Measurements from ENCODE around the gene NRG2. TPM values are rescaled to one million over a fixed set of nuclear protein-coding genes. Genes with fewer than 3 reads are reported as not detected.
A peak's percentile ranks its signal among the peaks of the same experiment; 100 is the strongest.

The NRG2 gene
- total RNA-seq, 3 donors from 2014 or later (not counting 1 experiment from before 2014, with no cell fraction given), result 0.21 to 0.50 (median 0.40) TPM

- peaks cover 11 to 26% of the 10 kb centered on the region in 2 donors for H3K4me1 Mint-ChIP-seq
- H3K36me3 Mint-ChIP-seq, result no peaks in the 10 kb centered on the region
- no peak overlapping the region for H3K27ac Mint-ChIP-seq
- Histone ChIP-seq H3K27ac (ENCODE audit: low read length) (no peak overlapping the region), H3K27me3 (ENCODE audit: control insufficient read depth, insufficient read depth, low read length) (peaks cover 4% of the 10 kb centered on the region), H3K9me3 (ENCODE audit: control insufficient read depth, insufficient read depth, low read length) (no peaks in the 10 kb centered on the region), H3K4me1 (ENCODE audit: control insufficient read depth, insufficient read depth, low read length) (peaks cover 14% of the 10 kb centered on the region), H3K36me3 (ENCODE audit: control insufficient read depth, insufficient read depth, low read length) (no peaks in the 10 kb centered on the region), H3K4me3 (ENCODE audit: low read length) (no peak overlapping the region)
- H3K9me3 Mint-ChIP-seq, result no peaks in the 10 kb centered on the region
- no peak for TF ChIP-seq CTCF (IDR thresholded peaks at IDR 0.05)
- ATAC-seq (no peak), DNase-seq (no peak)
- H3K27me3 Mint-ChIP-seq (ENCODE audit: low read depth in 2 of 2), result peaks cover 0 to 2% of the 10 kb centered on the region in 2 donors
- WGBS (ENCODE audit: insufficient coverage), result 91% methylated on average over 16 of the region's 18 CpGs
- intact Hi-C loops (cut with micrococcal nuclease), result loop anchor here (5.0 to 10.0 kb wide), 3 partner anchors 59 to 551 kb away; partner anchors contain the start of gene MATR3
- H3K4me3 Mint-ChIP-seq, result peak overlapping the region; percentile 32
Measured at GRCh38 chr5:139845846-139846681, 197.0 kb downstream of the NRG2 start.

GRCh38 chr5:139844472-139845145 is 198.5 kb downstream of the NRG2 start:
- Mint-ChIP-seq H3K27me3 (ENCODE audit: low read depth in 2 of 2) (peaks cover 0 to 2% of the 10 kb centered on the region in 2 donors), H3K4me3 (peak overlapping the region; percentile 21), H3K4me1 (peaks cover 11 to 21% of the 10 kb centered on the region in 2 donors), H3K36me3 (no peaks in the 10 kb centered on the region), H3K27ac (no peak overlapping the region), H3K9me3 (no peaks in the 10 kb centered on the region)
- 48% methylated on average over 18 of the region's 18 CpGs for WGBS (ENCODE audit: insufficient coverage)
- DNase-seq (peak; percentile 63 to 83), ATAC-seq (no peak)
- Histone ChIP-seq H3K27ac (ENCODE audit: low read length) (no peak overlapping the region), H3K36me3 (ENCODE audit: control insufficient read depth, insufficient read depth, low read length) (no peaks in the 10 kb centered on the region), H3K9me3 (ENCODE audit: control insufficient read depth, insufficient read depth, low read length) (no peaks in the 10 kb centered on the region), H3K27me3 (ENCODE audit: control insufficient read depth, insufficient read depth, low read length) (peaks cover 4% of the 10 kb centered on the region), H3K4me1 (ENCODE audit: control insufficient read depth, insufficient read depth, low read length) (peaks cover 14% of the 10 kb centered on the region), H3K4me3 (ENCODE audit: low read length) (no peak overlapping the region)
- peak; percentile 65 for TF ChIP-seq CTCF (IDR thresholded peaks at IDR 0.05)
- intact Hi-C loops (cut with micrococcal nuclease), result loop anchor here (5.0 to 10.0 kb wide), 3 partner anchors 57 to 550 kb away; partner anchors contain the start of gene MATR3

GRCh38 chr5:139843991-139844390 is 199.1 kb downstream of the NRG2 start:
- intact Hi-C loops (cut with micrococcal nuclease), result loop anchor here (10.0 kb wide), 2 partner anchors 209 to 549 kb away; partner anchors contain the start of gene MATR3
- Mint-ChIP-seq H3K36me3 (no peaks in the 10 kb centered on the region), H3K4me1 (peaks cover 9 to 15% of the 10 kb centered on the region in 2 donors), H3K27ac (no peak overlapping the region), H3K27me3 (ENCODE audit: low read depth in 2 of 2) (peaks cover 0 to 2% of the 10 kb centered on the region in 2 donors), H3K4me3 (no peak overlapping the region), H3K9me3 (no peaks in the 10 kb centered on the region)
- WGBS (ENCODE audit: insufficient coverage), result 24% methylated on average over 5 of the region's 5 CpGs
- H3K27me3 ChIP-seq (ENCODE audit: control insufficient read depth, insufficient read depth, low read length), result peaks cover 4% of the 10 kb centered on the region
- no peak for ATAC-seq
- H3K9me3 ChIP-seq (ENCODE audit: control insufficient read depth, insufficient read depth, low read length), result no peaks in the 10 kb centered on the region
- DNase-seq, result no peak
- no peak overlapping the region for H3K27ac ChIP-seq (ENCODE audit: low read length)
- no peak for TF ChIP-seq CTCF (IDR thresholded peaks at IDR 0.05)
- H3K4me3 ChIP-seq (ENCODE audit: low read length), result no peak overlapping the region
- H3K4me1 ChIP-seq (ENCODE audit: control insufficient read depth, insufficient read depth, low read length), result peaks cover 13% of the 10 kb centered on the region
- H3K36me3 ChIP-seq (ENCODE audit: control insufficient read depth, insufficient read depth, low read length), result no peaks in the 10 kb centered on the region
